ENCODE results near the gene REXO2.
A peak's percentile ranks its signal among the peaks of the same experiment; 100 is the strongest.

Gene REXO2

GRCh38 chr11:114439229-114440120, at the start of gene REXO2:
REXO2 (plus strand) TSS chr11:114439467; CDS start chr11:114439529, 62 bp downstream.
- peak; percentile 99 for DNase-seq

GRCh38 chr11:114392735-114393667, 46.3 kb upstream of the REXO2 start:
- DNase-seq: no peak

GRCh38 chr11:114395736-114396135, 43.5 kb upstream of the REXO2 start:
- DNase-seq: peak; percentile 62

- peak; percentile 42 for DNase-seq
Observed at GRCh38 chr11:114396916-114397315, 42.4 kb upstream of the REXO2 start.

GRCh38 chr11:114397349-114397982, 41.8 kb upstream of the REXO2 start:
- no peak for DNase-seq

GRCh38 chr11:114398303-114398920, 40.9 kb upstream of the REXO2 start:
- no peak for DNase-seq

- DNase-seq: peak; percentile 71
Observed at GRCh38 chr11:114399490-114400215, 39.6 kb upstream of the REXO2 start.

GRCh38 chr11:114400216-114400914, 38.9 kb upstream of the REXO2 start, which contains the start of the genes C11orf71 and RBM7:
C11orf71 (minus strand) TSS chr11:114400511; CDS start chr11:114400331, 180 bp downstream.
RBM7 (plus strand) TSS chr11:114400666; CDS start chr11:114400672, 6 bp downstream.
- peak; percentile 98 for DNase-seq

- DNase-seq: no peak
Observed at GRCh38 chr11:114400915-114401223, 38.4 kb upstream of the REXO2 start.

- peak; percentile 39 for DNase-seq
Observed at GRCh38 chr11:114401311-114401710, 38.0 kb upstream of the REXO2 start.

- no peak for DNase-seq
Observed at GRCh38 chr11:114412946-114413345, 26.3 kb upstream of the REXO2 start.

- DNase-seq: no peak
Observed at GRCh38 chr11:114413958-114414357, 25.3 kb upstream of the REXO2 start.

GRCh38 chr11:114416441-114416961, 22.8 kb upstream of the REXO2 start:
- DNase-seq: peak; percentile 18

GRCh38 chr11:114426280-114426679, 13.0 kb upstream of the REXO2 start:
- no peak for DNase-seq

GRCh38 chr11:114430290-114430689, 9.0 kb upstream of the REXO2 start:
- no peak for DNase-seq

GRCh38 chr11:114432893-114433292, 6.4 kb upstream of the REXO2 start:
- DNase-seq: no peak

GRCh38 chr11:114433376-114433775, 5.9 kb upstream of the REXO2 start:
- DNase-seq: no peak

GRCh38 chr11:114438303-114438702, 964 bp upstream of the REXO2 start:
- DNase-seq: no peak

GRCh38 chr11:114440121-114440860, 1.0 kb downstream of the REXO2 start:
- no peak for DNase-seq

Data from hematopoietic multipotent progenitor cell treated with erythropoietin and hydrocortisone succinate and interleukin-3 and kit ligand, for 6 days (in vitro differentiated cells).